Activated T-cell treated with anti-CD3 and anti-CD28 coated beads, Interleukin-2, amount 50 U/mL, for 4 hours (primary cell): ENCODE results near the gene TPTE2. TPM values are rescaled to one million over a fixed set of nuclear protein-coding genes. Genes with fewer than 3 reads are reported as not detected.
"Not testable (repeated sequence)": the region's sequence is repeated elsewhere in the genome, so short reads cannot be mapped to it uniquely, and the experiment has no call there.

Source experiments
- ATAC-seq, 2 donors: fragments of 200-7000 bp; cut with Tn5 transposase; one replicate each; pipeline ENCODE4 v1.10.0; 2021
- DNase-seq: peaks from one replicate; pipeline ENCODE4 v3.0.0-alpha.2; 2020
- H3K27me3 Mint-ChIP-seq: one replicate; pipeline ENCODE4 v1.8.0; 2021; ENCODE audit warnings: low read depth, mixed read lengths
- H3K36me3 Mint-ChIP-seq: one replicate; pipeline ENCODE4 v1.8.0; 2022; ENCODE audit warnings: mixed read lengths; ENCODE audit not compliant: insufficient read depth
- H3K4me1 Mint-ChIP-seq: one replicate; pipeline ENCODE4 v1.8.0; 2021; ENCODE audit warnings: low read depth, mixed read lengths
- H3K4me3 Mint-ChIP-seq: one replicate; pipeline ENCODE4 v1.8.0; 2021; ENCODE audit warnings: mild to moderate bottlenecking, moderate library complexity, mixed read lengths
- H3K9me3 Mint-ChIP-seq: one replicate; pipeline ENCODE4 v1.8.0; 2021; ENCODE audit warnings: mixed read lengths
- total RNA-seq, 3 donors: library from RNA; stranded (reverse); gene quantifications; one replicate each; pipeline ENCODE4 v1.2.1, GENCODE V29; 2021

Gene TPTE2
- total RNA-seq, 3 donors from 2014 or later, result not detected

DNA sequence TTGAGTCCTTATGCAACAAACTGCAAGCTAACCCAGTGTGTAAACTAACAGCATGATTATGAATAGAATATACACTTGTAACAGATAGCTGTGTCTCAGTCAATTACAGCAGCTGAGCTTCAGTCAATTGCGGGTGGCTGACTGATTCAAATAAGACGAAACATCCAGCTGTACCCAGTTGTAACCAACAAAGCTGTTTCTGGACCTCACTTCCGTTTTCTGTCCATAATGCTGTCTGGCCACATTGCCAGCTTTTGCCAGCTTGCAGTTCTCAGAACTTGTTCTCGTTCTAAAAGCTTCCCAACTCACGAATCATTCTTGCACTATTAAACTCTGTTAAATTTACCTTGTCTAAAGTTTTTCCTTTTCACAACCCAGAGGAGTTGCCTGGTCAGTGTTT, 53.7 kb downstream of the TPTE2 start:
- not testable (repeated sequence) for H3K27me3 Mint-ChIP-seq, H3K36me3 Mint-ChIP-seq, H3K4me1 Mint-ChIP-seq, H3K9me3 Mint-ChIP-seq, H3K4me3 Mint-ChIP-seq, ATAC-seq, DNase-seq

GRCh38 chr13:19460126-19460525, 101.2 kb downstream of the TPTE2 start:
- peaks cover 25% of the 10 kb centered on the region for H3K9me3 Mint-ChIP-seq
- H3K27me3 Mint-ChIP-seq, H3K36me3 Mint-ChIP-seq, ATAC-seq, DNase-seq, H3K4me1 Mint-ChIP-seq, H3K4me3 Mint-ChIP-seq: not testable (repeated sequence)

DNA sequence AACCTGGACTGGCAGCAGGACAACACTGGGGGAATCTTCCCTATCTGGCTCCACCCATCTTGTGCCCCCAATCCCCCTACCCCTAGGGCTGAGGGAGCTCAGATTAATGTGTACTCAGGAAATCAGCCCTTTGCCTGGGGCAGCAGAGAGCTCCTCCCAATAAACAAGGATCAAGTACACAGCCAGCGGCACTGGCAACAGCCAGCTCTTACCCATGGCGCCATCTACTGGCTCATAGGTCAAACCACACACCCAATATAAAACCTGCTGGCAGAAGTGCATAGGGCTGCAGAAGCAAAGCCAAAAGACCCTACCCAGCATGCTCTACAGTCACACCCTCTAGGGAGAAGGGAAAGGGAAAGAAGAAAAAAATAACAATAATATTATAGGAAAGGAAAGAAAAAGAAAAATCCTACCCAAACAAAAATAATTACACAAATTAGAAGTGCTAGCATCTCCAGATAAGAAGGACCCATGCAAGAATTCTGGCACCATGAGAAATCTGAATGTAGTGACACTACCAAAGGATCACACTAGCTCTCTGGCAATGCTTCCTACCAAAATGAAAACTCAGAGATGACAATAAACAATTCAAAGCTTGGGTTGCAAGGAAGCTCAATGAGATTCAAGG, 122.2 kb downstream of the TPTE2 start:
- not testable (repeated sequence) for H3K36me3 Mint-ChIP-seq, H3K4me3 Mint-ChIP-seq, DNase-seq, H3K27me3 Mint-ChIP-seq, H3K9me3 Mint-ChIP-seq, ATAC-seq, H3K4me1 Mint-ChIP-seq

- not testable (repeated sequence) for H3K4me1 Mint-ChIP-seq, H3K36me3 Mint-ChIP-seq, H3K27me3 Mint-ChIP-seq, H3K4me3 Mint-ChIP-seq, H3K9me3 Mint-ChIP-seq, ATAC-seq, DNase-seq
Measured at GRCh38 chr13:19437780-19438179, 123.6 kb downstream of the TPTE2 start.

GRCh38 chr13:19422236-19422635, 139.1 kb downstream of the TPTE2 start:
- H3K4me1 Mint-ChIP-seq, H3K27me3 Mint-ChIP-seq, DNase-seq, H3K36me3 Mint-ChIP-seq, ATAC-seq, H3K4me3 Mint-ChIP-seq, H3K9me3 Mint-ChIP-seq: not testable (repeated sequence)

- DNase-seq, H3K27me3 Mint-ChIP-seq, H3K4me1 Mint-ChIP-seq, H3K4me3 Mint-ChIP-seq, ATAC-seq, H3K36me3 Mint-ChIP-seq: not testable (repeated sequence)
- H3K9me3 Mint-ChIP-seq, result peaks cover 24% of the 10 kb centered on the region
Measured at GRCh38 chr13:19412494-19412893, 148.8 kb downstream of the TPTE2 start.

- H3K9me3 Mint-ChIP-seq, H3K27me3 Mint-ChIP-seq, H3K4me3 Mint-ChIP-seq, H3K36me3 Mint-ChIP-seq, DNase-seq, H3K4me1 Mint-ChIP-seq, ATAC-seq: not testable (repeated sequence)
Measured at GRCh38 chr13:19382746-19383511, 178.4 kb downstream of the TPTE2 start.

DNA sequence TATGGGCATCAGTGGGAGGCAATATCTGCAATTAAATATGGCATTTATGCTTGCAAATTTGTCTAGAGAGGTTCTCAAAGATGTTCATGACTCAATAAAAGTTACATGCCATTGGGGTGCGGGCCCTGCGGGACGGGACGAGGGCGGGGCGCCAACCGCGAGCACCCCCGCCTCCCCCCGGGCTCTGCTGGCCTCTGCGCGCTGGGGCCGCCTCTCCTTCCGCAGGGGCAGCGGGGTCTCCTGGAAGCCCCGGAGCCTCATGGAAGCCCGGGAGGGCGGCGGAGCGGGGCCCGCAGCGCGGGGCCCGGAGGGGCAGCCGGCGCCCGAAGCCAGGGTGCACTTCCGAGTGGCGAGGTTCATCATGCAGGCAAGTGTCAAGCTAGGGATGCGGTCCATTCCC, 179.2 kb downstream of the TPTE2 start:
- Mint-ChIP-seq H3K4me1 (no peaks in the 10 kb centered on the region), H3K36me3 (no peaks in the 10 kb centered on the region), H3K9me3 (no peaks in the 10 kb centered on the region), H3K27me3 (no peaks in the 10 kb centered on the region), H3K4me3 (no peak overlapping the region)
- no peak for DNase-seq
- no peak for ATAC-seq

Other genes with a start within 250 kb of the TPTE2 start
- gene MPHOSPH8, start 72.1 kb upstream of the TPTE2 start, total RNA-seq, result 10 to 100 TPM; 26.6 to 30.3 (median 29.9) TPM
- gene PSPC1, start 221.4 kb upstream of the TPTE2 start, total RNA-seq, result 10 to 100 TPM; 75.9 to 80.0 (median 75.9) TPM